Thyroid gland (tissue), 4 donors: ENCODE results near the gene SUPT3H.

Source experiments
- CTCF ChIP-seq, 6 experiments: fragments of 200-600 bp in 3 of 6; fragments of 450-650 bp in 3 of 6; sonication (generic) in 3 of 6; IDR thresholded peaks; one replicate each; pipeline ENCODE4 v1.5.1; 2016 to 2019; ENCODE audit warnings: antibody characterized with exemption in 6 of 6, mild to moderate bottlenecking in 2 of 6, inconsistent platforms in 1 of 6, moderate library complexity in 1 of 6
- POLR2A ChIP-seq, 2 donors: fragments of 450-650 bp; IDR thresholded peaks; one replicate each; pipeline ENCODE4 v1.6.1; 2017; ENCODE audit warnings: antibody characterized with exemption in 2 of 2, mild to moderate bottlenecking in 2 of 2, moderate library complexity in 1 of 2

- no peak for TF ChIP-seq CTCF (IDR thresholded peaks at IDR 0.05)
- TF ChIP-seq POLR2A (IDR thresholded peaks at IDR 0.05): no peak
These were observed 526.6 kb downstream of the SUPT3H start for GRCh38 chr6:44851176-44851575.
